ENCODE results near the gene ARHGAP4. TPM values are rescaled to one million over a fixed set of nuclear protein-coding genes. Genes with fewer than 3 reads are reported as not detected.

Gene ARHGAP4
- total and polyA plus RNA-seq, 2 donors (not counting 1 experiment from before 2014, with no cell fraction given), result 0.51 to 1.5 TPM

DNA sequence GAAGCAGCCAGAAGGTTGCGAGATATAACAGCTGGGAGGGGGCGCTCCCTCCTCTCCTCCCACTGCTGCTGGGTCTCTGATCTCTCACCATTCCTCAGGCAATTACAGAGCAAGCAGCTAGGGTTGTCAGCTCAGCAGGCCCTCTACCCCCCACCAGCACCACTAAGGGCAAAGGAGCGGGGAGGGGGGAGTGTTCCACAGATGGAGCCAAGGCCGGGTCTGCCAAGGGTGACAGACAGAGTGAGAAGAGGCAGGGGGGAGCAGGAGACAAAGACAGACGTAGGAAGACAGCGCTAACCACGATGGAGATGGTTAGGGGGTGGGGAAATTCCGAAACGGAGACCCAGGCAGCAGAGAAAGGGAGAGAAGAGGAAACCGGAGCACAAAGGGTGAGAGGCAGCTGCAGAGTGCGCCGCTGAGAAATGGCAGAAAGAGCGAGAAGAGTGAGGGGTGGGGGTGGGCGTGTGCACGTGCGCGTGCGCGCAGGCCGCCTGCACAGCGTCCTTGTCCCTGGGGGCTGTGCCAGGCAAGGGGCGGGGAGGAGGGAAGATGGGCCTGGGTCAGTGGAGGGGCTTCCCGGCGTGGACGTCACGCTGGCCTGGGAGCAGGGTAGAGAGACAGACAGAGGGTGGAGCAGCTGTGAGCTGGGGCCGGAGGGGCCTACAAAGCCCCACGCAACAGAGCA lies 47.0 kb downstream of the ARHGAP4 start:
- H3K4me2 ChIP-seq (ENCODE audit: extremely low read depth, insufficient read depth, low read length), result no peak overlapping the region
- DNase-seq (ENCODE audit: low read depth in 2 of 2), result no peak
- no peaks in the 10 kb centered on the region for H3K36me3 ChIP-seq (ENCODE audit: control insufficient read depth, insufficient read depth, low read length)
- no peak overlapping the region for H3K27ac ChIP-seq (ENCODE audit: insufficient read depth, low read length)
- H3K4me1 ChIP-seq (ENCODE audit: control insufficient read depth, extremely low read depth, insufficient read depth, low read length), result no peaks in the 10 kb centered on the region
- H3K9ac ChIP-seq (ENCODE audit: insufficient read depth, low read length), result no peak overlapping the region
- no peak overlapping the region for H2AFZ ChIP-seq (ENCODE audit: low read length)
- H3K79me2 ChIP-seq (ENCODE audit: control insufficient read depth, insufficient read depth, low read length), result no peaks in the 10 kb centered on the region
- H3K4me3 ChIP-seq (replicated peaks in 1 of 4; ENCODE audit: control extremely low read depth in 1 of 4, insufficient read depth in 1 of 4, low read depth in 3 of 4, low read length in 4 of 4), result no peak overlapping the region
- TF ChIP-seq, protein P1, sequence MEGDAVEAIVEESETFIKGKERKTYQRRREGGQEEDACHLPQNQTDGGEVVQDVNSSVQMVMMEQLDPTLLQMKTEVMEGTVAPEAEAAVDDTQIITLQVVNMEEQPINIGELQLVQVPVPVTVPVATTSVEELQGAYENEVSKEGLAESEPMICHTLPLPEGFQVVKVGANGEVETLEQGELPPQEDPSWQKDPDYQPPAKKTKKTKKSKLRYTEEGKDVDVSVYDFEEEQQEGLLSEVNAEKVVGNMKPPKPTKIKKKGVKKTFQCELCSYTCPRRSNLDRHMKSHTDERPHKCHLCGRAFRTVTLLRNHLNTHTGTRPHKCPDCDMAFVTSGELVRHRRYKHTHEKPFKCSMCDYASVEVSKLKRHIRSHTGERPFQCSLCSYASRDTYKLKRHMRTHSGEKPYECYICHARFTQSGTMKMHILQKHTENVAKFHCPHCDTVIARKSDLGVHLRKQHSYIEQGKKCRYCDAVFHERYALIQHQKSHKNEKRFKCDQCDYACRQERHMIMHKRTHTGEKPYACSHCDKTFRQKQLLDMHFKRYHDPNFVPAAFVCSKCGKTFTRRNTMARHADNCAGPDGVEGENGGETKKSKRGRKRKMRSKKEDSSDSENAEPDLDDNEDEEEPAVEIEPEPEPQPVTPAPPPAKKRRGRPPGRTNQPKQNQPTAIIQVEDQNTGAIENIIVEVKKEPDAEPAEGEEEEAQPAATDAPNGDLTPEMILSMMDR (conservative IDR thresholded peaks at IDR 0.05 in 1 of 2, IDR thresholded peaks at IDR 0.05 in 1 of 2; ENCODE audit: low read depth in 1 of 2, low read length in 2 of 2), result no peak
- TF ChIP-seq EZH2 (IDR thresholded peaks at IDR 0.05; ENCODE audit: low read length, missing control alignments), result no peak
- H3K27me3 ChIP-seq (ENCODE audit: control insufficient read depth, insufficient read depth, low read length), result peaks cover 8% of the 10 kb centered on the region
- H4K20me1 ChIP-seq (ENCODE audit: control insufficient read depth, extremely low read depth, insufficient read depth, low read length), result no peaks in the 10 kb centered on the region
- H3K9me3 ChIP-seq (ENCODE audit: control insufficient read depth, insufficient read depth, low read depth, low read length), result no peaks in the 10 kb centered on the region

GRCh38 chrX:153878345-153878744 lies 47.7 kb downstream of the ARHGAP4 start:
- Histone ChIP-seq H3K27ac (ENCODE audit: insufficient read depth, low read length) (no peak overlapping the region), H2AFZ (ENCODE audit: low read length) (no peak overlapping the region), H3K4me3 (replicated peaks in 1 of 4; ENCODE audit: control extremely low read depth in 1 of 4, insufficient read depth in 1 of 4, low read depth in 3 of 4, low read length in 4 of 4) (no peak overlapping the region), H3K4me2 (ENCODE audit: extremely low read depth, insufficient read depth, low read length) (no peak overlapping the region), H3K9me3 (ENCODE audit: control insufficient read depth, insufficient read depth, low read depth, low read length) (no peaks in the 10 kb centered on the region), H3K79me2 (ENCODE audit: control insufficient read depth, insufficient read depth, low read length) (no peaks in the 10 kb centered on the region), H3K36me3 (ENCODE audit: control insufficient read depth, insufficient read depth, low read length) (no peaks in the 10 kb centered on the region), H3K4me1 (ENCODE audit: control insufficient read depth, extremely low read depth, insufficient read depth, low read length) (no peaks in the 10 kb centered on the region), H4K20me1 (ENCODE audit: control insufficient read depth, extremely low read depth, insufficient read depth, low read length) (no peaks in the 10 kb centered on the region), H3K9ac (ENCODE audit: insufficient read depth, low read length) (no peak overlapping the region), H3K27me3 (ENCODE audit: control insufficient read depth, insufficient read depth, low read length) (peaks cover 3% of the 10 kb centered on the region)
- no peak for DNase-seq (ENCODE audit: low read depth in 2 of 2)
- TF ChIP-seq EZH2 (IDR thresholded peaks at IDR 0.05; ENCODE audit: low read length, missing control alignments), result no peak
- TF ChIP-seq, protein P1 (conservative IDR thresholded peaks at IDR 0.05 in 1 of 2, IDR thresholded peaks at IDR 0.05 in 1 of 2; ENCODE audit: low read depth in 1 of 2, low read length in 2 of 2), result no peak

- Histone ChIP-seq H3K27ac (ENCODE audit: insufficient read depth, low read length) (no peak overlapping the region), H3K36me3 (ENCODE audit: control insufficient read depth, insufficient read depth, low read length) (no peaks in the 10 kb centered on the region), H4K20me1 (ENCODE audit: control insufficient read depth, extremely low read depth, insufficient read depth, low read length) (no peaks in the 10 kb centered on the region), H3K4me3 (replicated peaks in 1 of 4; ENCODE audit: control extremely low read depth in 1 of 4, insufficient read depth in 1 of 4, low read depth in 3 of 4, low read length in 4 of 4) (no peak overlapping the region), H3K79me2 (ENCODE audit: control insufficient read depth, insufficient read depth, low read length) (no peaks in the 10 kb centered on the region), H3K9ac (ENCODE audit: insufficient read depth, low read length) (no peak overlapping the region), H3K4me2 (ENCODE audit: extremely low read depth, insufficient read depth, low read length) (no peak overlapping the region), H2AFZ (ENCODE audit: low read length) (no peak overlapping the region), H3K4me1 (ENCODE audit: control insufficient read depth, extremely low read depth, insufficient read depth, low read length) (no peaks in the 10 kb centered on the region), H3K27me3 (ENCODE audit: control insufficient read depth, insufficient read depth, low read length) (peaks cover 3% of the 10 kb centered on the region), H3K9me3 (ENCODE audit: control insufficient read depth, insufficient read depth, low read depth, low read length) (no peaks in the 10 kb centered on the region)
- DNase-seq (ENCODE audit: low read depth in 2 of 2), result no peak
- no peak for TF ChIP-seq EZH2 (IDR thresholded peaks at IDR 0.05; ENCODE audit: low read length, missing control alignments)
- TF ChIP-seq, protein P1 (conservative IDR thresholded peaks at IDR 0.05 in 1 of 2, IDR thresholded peaks at IDR 0.05 in 1 of 2; ENCODE audit: low read depth in 1 of 2, low read length in 2 of 2), result no peak
Measured at GRCh38 chrX:153877571-153878261, 48.3 kb downstream of the ARHGAP4 start.

All from fibroblast of lung (primary cell).